Frontal cortex (tissue), 4 donors: ENCODE results near the gene STXBP6. TPM values are rescaled to one million over a fixed set of nuclear protein-coding genes. Genes with fewer than 3 reads are reported as not detected.

Source experiments
- DNase-seq, 2 donors: peaks; one replicate each; pipeline ENCODE4 v3.0.0; 2012; ENCODE audit warnings: low spot score in 2 of 2
- FAIRE-seq: peaks from 2 replicates; lab custom pipeline; 2012; peaks lifted over from hg19 to GRCh38; lab: Jason Lieb, UNC
- total RNA-seq: library from RNA; depleted of rRNA; stranded (reverse); fragments of >200 nt; gene quantifications from one replicate; pipeline ENCODE4 v1.2.3, GENCODE V29; 2014
- donor health status: control.
- donor health status: control.
- donor health status: control.

STXBP6 gene
- total RNA-seq, 1 donor from 2014 or later = 37.9 TPM

DNA sequence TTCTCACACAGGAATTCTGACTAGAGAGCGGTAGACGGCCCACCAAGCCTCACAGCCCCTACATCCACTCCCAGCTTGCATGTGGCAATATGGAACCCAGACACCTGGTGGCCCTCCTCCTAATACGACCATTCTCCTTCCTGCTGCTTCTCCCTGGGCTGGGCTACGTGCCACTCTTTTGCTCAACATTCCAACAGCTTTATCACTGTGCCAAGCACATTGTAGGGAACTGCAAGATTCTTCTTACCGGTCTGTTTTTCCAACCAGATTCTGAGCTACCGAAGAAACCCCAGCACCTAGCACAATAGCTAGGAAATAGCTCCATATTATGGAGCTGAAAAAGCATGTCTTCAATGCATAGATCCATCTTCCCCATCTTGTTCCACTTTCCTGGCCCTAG is 58.1 kb downstream of the STXBP6 start:
- DNase-seq (no peak), FAIRE-seq (no peak)

DNA sequence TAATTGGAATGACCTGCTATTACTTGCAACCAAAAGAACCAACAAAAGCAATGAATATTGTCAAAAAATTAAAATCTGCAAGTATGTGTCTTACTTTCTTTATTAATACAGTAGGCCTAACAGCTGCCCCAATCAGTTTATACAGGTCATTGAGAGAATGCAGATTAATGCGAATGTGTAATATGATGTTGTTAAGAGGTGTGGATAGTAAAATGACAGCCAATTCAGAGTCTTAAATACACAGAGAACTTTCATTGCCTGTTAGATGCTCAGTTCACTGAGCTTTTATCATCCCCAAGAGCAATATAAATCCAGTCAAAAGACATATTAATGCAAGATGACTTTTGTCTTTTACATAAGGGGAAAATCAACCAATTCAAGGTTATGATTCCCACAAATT is 58.7 kb downstream of the STXBP6 start:
- no peak for FAIRE-seq
- no peak for DNase-seq

DNA sequence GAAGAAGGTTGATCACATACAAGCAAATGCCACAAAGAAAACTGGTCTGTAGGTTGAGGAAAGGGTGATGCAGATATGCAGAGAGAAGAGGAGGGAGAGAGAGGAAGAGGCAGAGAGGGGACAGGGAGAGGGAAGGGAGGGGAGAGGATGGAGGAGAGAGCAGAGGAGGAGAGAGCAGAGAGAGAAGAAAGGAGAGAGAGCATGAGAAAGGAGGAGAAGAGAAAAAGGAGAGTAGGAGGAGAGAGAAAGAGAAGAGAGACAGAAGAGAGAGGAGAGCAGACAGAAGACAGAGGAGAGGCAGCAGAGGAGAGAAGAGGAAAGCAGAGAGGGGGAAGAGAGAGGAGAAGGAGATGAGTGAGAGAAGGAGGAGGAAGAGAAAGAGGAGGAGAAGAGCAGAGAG is 59.2 kb downstream of the STXBP6 start:
- DNase-seq (no peak), FAIRE-seq (no peak)

DNA sequence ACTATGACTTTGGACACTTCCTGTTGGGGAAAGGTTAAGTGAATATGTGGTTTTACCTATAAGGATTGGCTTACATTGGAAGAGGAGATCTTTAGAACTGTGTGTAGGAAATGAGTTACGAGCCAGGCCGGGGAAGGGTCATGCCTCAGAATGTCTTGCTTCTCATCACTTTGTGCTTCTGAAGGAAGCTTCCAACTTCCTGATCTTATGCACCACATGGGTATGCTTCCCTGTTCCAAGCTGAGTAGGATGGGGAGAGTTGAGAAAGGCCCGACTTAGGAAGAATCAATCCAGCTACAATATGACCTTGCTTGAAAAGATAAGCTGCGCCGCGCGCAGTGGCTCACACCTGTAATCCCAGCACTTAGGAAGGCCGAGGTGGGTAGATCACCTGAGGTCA is 59.9 kb downstream of the STXBP6 start:
- no peak for FAIRE-seq
- DNase-seq = no peak

DNA sequence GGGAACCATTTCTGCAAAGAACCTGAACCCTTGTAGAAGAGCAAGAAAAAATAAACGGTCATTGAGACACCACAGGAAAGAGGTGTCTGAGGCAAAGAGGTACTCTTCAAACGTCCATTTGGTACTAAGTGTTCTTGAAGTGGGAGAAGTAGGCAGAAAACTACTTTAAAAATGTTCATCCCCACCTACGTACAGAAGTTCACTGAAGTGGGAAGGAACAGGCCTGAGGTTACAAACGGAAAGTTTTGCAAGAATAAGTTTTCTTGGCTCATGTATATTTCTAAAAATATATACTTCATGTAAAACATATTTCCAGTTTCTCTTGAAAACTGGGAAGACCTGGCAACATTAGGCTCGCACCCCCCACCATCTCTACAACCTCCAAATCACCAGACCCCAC is 61.2 kb downstream of the STXBP6 start:
- FAIRE-seq (no peak), DNase-seq (no peak)

DNA sequence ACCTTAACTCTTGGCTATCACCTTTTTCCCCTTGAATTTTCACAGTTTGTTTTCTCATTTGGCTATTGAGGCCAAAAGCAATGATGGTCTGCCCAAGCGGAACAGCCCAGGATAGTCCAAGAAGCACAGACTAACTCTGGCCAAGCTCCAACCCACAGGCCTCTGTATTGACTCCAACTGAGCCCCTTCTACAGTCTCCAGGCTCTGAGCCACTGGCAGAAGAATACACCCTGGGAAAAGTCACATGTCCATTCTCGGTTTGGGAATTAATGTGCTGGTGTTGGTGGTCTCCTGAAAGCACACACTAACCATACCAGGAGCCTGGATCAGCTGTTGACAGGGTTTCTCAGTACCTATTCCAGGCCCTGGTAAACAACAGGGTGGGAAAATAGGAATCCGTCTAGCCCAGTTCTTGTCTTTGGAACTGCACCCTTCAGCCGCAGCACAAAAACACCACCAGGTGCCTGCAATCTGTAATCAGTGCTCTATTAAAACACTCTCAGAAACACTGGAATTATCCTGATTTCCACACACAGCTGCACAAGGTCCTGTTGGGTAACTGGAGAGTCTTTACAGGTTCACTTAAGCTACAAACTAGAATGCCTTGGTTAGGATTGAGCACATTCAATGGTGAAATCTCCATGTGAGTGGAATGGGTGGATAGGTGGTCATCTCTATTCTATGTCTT is 63.6 kb downstream of the STXBP6 start:
- DNase-seq (no peak), FAIRE-seq (no peak)

DNA sequence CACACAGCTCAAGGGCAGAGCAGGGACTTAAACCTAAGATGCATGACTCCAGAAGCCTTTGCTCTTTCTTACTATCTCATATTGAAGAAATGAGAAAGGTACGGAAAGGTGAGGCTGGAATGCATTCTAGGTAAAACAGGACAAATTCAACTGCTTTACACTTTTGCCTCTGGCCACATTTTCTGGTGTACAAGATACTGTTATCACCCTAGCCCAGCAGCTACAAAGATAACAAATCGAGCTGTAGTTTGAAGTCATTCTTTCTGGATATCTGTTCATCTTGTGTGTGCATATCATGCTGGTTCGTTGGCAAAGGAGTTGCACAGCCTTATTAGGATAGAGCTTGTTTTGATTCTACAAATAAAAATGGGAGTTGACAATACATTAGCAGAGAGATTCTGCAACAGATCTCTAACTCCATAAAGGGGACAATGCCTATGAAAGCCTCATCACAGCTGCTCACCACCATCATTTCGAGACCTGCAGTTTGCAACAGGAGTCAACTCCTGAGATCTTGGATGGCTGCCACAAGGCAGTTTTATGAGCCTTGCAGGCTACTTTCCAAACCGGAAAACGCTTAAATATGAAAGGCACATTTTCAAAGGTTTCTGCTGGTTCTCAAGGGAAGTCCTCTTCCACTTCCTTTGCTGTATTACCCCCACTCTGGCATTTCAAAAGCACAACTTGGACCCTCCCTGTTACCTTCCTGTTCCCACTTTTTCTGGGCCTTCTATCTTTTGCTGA is 64.9 kb downstream of the STXBP6 start:
- FAIRE-seq = no peak
- DNase-seq = no peak

DNA sequence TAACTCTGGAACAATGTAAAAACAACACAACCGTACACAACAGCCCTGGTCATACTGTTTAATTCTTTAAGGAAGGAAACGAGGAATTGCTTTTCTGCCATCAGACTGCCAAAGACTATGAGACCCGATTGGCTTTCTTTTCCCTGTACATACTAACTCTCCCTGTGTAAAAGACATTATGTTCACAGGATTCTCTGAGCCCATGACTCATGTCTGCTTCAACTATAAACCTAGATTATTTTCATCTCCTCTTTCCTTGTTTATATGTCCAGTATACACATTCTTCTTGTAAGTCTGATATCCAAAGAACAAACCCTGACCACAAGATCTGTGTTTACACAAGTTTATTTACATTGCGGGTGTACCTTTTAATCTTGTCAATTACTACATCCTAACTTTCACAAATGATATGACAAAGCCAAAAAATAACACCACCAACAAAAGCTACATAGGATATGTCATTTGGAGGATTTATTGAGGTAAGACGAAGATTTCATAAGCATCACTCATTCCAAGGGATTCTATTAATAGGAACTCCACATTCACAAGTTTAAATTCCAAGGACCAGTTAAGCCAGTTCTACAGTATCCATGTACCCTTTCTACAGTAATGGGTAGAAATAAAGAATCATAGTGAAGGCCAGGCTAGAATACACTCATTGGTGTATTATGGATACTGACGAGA is 67.3 kb downstream of the STXBP6 start:
- no peak for FAIRE-seq
- DNase-seq = peak in 1 of 2 donors; percentile 18

DNA sequence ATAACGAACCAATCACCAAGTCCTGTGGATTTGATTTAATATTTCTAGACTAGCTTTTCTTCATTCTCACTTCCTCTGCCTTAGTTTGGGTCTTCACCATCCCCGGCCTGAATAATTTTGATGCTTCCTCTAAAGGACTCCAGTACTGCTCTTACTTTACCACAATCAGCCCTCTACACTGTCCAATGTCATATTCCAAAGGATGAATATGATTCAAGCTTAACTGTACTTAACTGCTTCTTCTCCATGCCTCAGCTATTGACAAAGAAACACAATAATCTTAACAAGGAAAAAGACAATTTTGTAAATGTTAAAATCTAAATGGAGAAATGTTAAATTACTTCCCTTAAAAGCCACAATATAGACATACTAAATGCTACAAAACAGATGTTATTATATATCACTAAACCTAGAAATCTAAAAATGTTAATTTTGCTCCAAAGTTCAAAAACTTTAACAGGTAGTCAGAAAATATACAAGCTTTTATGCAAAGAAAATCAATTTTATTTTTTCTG is 70.2 kb downstream of the STXBP6 start:
- FAIRE-seq (peak; percentile 37), DNase-seq (no peak)

DNA sequence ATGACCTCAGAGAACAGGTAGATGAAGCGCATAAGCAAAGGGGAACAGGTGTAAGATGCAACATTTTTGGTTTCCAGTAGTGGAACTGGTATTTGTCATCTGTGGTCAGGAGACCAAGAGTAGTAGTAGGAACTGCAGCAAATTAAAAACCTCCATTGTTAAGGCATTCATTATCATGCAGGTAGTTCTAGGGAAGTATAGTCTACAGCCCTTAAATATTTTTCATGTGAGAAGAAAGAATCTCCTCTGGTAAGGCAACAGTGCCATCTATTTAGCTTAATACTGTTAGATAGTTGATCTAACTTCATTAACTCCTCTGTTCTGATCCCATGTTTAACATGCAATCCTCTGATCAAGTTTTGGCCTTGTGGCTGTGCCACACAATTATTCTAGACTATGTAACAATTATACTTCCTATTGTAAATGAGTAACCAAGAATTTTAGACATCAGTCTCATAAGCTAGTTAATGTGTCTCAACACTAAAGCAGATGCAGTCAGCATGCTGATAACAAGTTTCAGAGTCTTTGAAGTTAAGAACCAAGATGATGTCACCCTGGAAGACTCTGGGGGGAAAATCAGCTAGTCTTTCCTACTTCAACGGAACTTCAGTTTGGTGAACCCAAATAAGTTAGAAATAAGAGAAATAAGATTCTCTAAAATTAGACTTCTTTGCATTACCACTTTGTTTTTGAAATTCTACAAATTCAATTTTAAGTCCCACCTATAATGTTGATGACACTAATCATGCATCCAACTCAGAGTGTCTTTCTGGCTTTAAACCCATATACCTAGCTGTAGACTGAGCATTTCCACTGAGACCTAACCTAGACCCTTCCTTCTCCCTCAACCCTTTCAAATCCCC is 70.9 kb downstream of the STXBP6 start:
- FAIRE-seq (no peak), DNase-seq (no peak)

DNA sequence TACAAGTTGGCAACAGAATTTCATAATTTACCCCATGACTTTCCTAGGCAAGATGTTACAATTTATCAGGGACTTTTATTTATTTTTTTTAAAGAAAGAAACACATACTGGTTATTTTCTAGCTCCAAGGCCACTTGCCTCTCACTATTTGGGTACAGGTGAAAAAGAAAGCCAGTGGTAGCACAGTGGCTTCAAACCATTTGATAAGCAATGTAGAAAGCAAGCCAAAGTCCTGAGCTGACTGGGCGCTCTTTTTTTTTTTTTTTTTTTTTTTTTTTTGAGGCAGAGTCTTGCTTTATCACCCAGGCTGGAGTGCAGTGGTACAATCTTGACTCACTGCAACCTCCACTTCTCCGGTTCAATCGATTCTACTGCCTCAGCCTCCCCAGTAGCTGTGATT is 73.3 kb downstream of the STXBP6 start:
- no peak for FAIRE-seq
- DNase-seq = no peak

DNA sequence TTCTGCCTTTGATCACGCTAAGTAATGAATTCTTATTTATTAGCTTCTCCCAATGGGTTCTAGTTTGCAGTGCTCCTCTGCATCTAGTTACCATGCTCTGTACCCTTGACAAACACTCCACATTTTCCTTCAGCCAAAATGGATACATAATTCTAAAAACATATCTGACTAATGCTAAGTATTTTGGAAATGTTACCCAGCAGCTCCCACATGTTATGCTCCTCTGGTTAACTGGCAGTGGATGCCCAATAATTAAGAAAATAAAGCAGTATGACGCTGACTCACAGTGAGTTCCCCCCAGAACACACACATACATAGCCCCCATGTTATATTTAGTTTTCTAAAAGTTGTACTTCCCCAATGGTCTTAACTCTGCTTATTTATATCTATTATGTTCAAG is 74.6 kb downstream of the STXBP6 start:
- FAIRE-seq = no peak
- DNase-seq = no peak

DNA sequence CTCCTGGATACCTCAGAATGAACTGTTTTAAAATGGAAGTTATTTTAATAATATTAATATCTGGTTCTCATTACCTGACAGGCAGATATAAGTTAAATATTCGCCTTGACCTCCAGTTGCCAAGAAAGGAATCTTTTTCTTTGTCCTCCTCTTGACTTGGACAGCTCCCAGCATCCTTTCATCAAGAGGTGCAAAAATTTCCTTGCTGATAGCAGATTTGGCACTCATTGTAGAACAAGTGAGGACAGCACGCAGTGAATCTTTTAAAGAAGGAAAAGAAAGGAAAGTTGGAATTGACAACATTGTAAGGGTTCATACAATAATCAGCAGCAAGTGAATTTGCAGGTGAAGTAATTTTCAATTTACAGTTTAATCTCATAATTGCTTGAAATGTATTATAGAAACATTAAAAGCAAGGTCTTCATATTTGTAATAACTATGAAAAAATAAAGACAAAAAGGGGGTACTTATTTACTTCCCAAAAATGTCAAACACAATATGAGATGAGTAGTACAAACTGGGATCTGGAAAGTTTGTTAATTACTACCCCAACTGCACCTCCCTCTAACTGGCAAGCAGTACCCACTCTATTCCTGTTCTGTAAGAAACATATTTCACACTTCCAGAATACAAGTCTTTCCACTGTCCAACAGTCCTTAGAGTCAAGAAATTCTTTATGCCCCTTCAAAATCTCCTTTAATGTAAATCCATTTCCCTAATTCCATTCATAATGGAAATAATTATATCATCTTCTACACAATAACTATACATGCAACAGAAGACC is 75.2 kb downstream of the STXBP6 start:
- FAIRE-seq (no peak), DNase-seq (no peak)

DNA sequence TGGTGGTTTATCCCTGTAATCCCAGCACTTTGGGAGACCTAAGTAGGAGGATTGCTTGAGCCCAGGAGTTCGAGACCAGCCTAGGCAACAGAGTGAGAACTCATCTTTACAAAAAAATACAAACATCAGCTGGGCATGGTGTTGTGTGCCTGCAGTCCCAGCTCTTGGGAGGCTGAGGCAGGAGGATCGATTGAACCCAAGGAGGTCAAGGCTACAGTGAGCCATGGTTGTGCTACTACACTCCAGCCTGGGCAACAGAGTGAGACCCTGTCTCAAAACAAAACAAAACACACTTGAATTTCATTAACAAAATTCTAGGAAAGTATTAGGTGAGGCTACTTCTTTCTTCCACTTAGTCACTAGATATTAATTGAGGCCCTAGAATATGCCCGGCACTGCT is 77.1 kb downstream of the STXBP6 start:
- DNase-seq (no peak), FAIRE-seq (no peak)

DNA sequence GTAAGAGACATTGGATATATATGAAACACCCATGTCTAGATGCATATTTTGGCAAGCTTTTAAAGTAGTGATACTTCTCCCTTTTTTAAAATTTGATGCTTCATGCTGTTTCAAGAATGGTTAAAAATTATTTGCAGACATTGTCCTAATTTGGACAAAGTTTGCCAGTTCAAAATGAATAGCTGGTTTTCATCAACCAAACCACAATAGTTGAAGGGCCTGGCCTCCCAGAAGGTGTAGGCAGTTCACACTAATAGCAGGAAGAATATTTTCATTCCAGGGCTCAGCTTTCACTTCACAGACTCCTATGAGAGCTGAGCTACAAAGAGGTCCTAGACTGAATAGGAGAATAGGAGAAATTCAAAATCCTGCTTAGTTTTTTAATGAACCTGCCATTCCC is 78.7 kb downstream of the STXBP6 start:
- no peak for FAIRE-seq
- DNase-seq = no peak

DNA sequence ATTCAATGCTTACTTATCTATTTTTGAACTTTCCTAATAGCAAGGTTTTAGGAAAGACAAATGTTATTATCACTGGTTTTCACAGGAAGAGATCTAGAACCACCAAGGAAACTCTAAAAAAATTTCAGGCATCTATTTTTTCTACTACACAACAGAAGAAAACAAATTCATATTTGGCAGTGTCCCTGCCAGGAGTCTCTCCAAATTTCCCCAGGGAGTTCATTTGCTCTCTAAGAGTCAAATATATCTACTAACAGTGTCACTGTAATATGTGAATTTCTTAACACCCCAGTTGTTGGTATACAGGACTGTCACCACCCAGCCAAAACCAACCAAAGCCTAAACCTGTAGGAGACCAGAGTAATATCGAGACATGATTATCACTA is 83.4 kb downstream of the STXBP6 start:
- no peak for FAIRE-seq
- no peak for DNase-seq

DNA sequence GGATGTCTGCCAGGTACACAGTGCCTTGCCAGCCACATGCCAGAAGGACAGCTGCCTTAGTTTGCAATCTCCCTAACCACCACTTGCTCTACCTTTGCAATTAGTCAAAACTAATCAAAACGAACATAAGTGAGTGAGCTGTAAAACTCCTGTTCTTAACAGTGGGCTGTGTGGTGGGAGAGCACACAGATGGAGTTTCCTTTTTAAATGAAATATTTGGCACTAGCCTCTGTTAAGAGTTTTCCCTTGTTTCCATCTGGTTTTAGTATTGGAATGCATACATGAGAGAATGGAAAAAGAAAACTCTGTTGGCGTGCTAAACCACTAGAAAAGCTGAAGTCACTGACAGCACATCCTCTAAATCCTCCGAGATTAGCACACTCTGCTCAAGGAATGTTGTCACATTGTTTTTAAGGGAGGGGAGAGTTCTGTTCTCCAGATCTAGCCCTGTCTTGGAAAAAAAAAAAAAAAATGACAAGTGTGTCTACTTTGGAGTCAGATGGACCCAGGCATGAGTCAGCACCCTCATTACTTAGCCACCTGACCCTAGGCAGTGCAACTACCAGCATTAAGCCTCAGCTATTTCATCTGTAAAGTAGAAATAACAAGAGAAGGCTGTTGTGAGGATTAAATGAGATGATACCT is 83.9 kb downstream of the STXBP6 start:
- FAIRE-seq (no peak), DNase-seq (no peak)

DNA sequence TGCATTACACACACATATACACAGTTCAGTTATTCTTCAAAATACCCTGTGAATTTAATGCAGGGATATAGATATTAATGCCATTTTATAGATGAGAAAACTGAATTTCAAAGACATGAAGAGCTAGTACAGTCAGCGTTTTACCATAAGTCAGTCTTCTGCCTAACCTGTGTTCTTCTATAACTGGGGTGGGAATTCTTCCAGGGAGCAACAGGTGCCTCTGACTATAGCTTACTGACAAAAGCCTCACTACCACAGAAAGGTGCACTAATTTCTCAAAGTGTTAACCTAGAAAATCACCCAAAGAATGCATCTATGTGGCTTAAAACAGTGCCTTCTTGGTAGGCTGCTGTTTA is 84.4 kb downstream of the STXBP6 start:
- FAIRE-seq (no peak), DNase-seq (no peak)

DNA sequence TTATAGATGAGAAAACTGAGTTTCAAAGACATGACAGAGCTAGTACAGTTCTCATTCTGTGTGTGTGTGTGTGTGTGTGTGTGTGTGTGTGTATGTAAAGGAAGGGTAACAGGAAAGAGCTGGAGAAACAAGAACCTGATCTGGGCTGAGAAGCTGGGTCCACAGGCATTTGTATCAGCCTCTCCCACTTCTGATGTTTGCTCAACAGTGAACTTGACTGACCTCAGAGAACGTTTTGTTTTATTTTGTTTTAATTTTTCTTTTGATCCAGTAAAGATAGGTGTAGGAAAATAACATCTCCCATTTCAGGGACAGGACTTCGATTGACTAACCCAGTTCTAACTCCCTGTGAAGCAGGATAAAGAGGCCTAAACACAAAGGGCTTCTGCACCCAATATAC is 85.4 kb downstream of the STXBP6 start:
- DNase-seq (no peak), FAIRE-seq (no peak)
